ENCODE data around the gene SFSWAP.

SFSWAP gene

DNA sequence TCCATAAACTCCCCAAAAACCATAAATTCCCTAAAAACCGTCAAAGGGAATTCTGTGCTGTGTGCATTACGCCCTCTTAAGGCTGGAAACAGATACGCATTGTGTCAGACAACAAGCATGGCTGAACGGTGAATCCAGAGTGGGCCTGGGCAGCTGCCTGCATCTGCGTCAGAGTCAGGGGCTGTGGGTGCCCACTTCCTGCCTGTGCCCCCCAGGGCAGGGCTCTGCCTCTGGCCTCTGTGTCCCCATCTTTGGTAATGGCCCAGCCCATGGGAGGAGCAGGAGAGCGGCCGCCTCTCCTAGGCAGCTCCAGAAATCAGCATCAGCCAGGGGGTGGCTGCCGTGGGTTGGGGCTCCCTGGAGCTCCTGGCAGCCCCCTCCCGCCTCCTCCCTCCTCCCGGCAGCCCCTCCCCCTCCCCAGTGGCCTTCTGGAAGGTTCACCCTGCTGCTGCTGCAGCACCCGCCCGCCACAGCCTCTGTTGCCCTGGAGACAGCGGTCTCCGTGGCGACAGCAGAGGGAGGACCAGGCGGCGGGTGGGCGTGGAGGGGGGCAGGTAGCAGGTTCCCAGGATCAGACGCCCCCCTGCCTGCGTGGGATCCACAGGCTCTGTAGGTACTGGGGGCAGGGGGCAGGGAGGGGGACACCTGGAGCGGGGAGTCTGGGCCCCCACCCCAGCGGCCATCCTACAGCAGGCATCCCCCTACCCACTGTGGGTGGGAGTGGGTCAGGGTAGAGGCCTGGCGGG lies 123.2 kb downstream of the SFSWAP start:
- H2AK5ac ChIP-seq (ENCODE audit: low read length), result no peak overlapping the region
- H2BK120ac ChIP-seq (ENCODE audit: low read depth, low read length), result no peak overlapping the region
- H3K4ac ChIP-seq (ENCODE audit: low read depth, low read length), result no peak overlapping the region
- H4K5ac ChIP-seq (ENCODE audit: low read length), result no peak overlapping the region
- no peak overlapping the region for H3K56ac ChIP-seq (ENCODE audit: low read length)
- peaks cover 4% of the 10 kb centered on the region for H3K27me3 ChIP-seq (ENCODE audit: insufficient read depth, low read length, poor library complexity)
- H3K79me2 ChIP-seq (ENCODE audit: control insufficient read depth, insufficient read depth, low read length), result no peaks in the 10 kb centered on the region
- H3K18ac ChIP-seq (ENCODE audit: low read length), result no peak overlapping the region
- no peak overlapping the region for H3K4me2 ChIP-seq (ENCODE audit: low read length)
- H4K8ac ChIP-seq (ENCODE audit: low read depth, low read length), result no peak overlapping the region
- H3K27ac ChIP-seq (ENCODE audit: low read depth, low read length), result no peak overlapping the region
- no peak overlapping the region for H2BK15ac ChIP-seq (replicated peaks; ENCODE audit: low read depth)
- H3K9ac ChIP-seq (ENCODE audit: low read length), result no peak overlapping the region
- WGBS (ENCODE audit: extremely low coverage, insufficient coverage, low lambda C conversion rate), result no CpG with 5 or more reads among the region's 23 CpGs
- peak; percentile 54 for DNase-seq
- H3K4me3 ChIP-seq (ENCODE audit: low read length), result no peak overlapping the region
- H3K79me1 ChIP-seq (ENCODE audit: low read length), result no peaks in the 10 kb centered on the region
- H3K4me1 ChIP-seq (ENCODE audit: control insufficient read depth, low read depth, low read length), result no peaks in the 10 kb centered on the region
- H2BK5ac ChIP-seq (ENCODE audit: low read length), result no peak overlapping the region
- H3K36me3 ChIP-seq (ENCODE audit: control insufficient read depth, insufficient read depth, low read length), result no peaks in the 10 kb centered on the region
- H3K23ac ChIP-seq (ENCODE audit: low read length), result no peak overlapping the region

DNA sequence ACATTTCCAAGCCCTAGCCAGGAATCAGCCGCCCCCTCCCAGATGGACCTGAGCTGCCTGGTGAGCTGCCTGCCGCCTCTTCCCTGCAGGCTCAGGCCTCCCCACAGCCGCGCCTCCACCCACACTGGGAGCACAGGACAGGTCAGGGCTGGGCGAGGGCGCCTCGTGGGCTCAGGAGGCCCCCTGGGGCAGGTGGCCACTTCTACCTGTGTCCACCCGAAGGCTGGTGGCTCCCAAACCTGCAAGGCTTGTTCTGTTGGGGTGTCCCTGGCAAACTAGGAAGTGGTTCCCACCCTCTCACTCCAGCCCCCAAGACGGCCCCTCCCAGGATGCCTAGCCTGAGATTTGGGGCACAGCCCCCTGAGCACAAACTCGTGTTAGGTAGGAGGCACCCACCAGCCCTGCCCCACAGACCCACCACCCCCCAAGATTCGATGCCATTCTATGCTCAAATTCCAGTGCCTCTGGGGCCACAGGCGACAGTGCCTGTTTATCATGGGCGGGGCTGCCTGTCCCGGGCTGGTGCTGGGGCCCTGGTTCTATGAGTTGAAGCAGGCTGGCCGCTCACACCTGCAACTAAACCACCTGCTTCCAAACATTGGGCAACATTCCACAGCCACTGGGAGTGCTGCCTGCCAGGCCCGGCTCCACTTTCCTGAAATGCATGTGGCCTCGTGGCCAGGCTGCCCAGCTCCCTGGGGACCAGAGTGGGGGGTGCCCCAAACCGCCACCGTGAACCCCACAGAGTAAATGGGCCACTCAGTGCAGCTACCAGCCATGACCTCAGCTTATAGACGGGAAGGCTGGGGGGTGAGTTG lies 124.1 kb downstream of the SFSWAP start:
- DNase-seq, result no peak
- WGBS (ENCODE audit: extremely low coverage, insufficient coverage, low lambda C conversion rate), result no CpG with 5 or more reads among the region's 20 CpGs

DNA sequence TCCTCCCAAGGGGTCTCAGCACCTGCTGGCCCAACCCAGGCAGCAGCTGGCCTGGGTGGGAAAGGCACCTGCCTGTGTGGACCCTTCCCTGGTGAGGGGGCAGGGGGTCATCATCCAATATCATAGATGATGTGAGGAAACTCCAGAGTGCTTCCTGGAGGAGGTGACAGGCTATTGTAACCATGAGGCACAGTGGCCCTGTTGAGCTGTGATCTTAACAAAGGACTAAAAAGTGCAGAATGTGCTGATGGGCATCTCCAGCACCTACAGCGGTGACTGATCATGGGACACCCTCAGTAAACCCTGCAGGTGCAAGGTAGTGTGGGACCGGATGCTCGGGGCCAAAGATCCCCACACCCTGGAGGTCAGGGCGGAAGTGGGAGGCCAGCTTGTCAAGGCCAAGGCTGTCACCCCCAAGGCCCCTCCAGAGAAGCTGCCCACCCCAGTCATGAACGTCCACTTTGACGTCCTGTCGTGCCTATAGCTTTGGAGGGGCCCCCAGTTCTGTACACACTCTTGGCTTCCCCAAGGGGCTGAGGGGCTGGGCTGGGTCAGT lies 124.8 kb downstream of the SFSWAP start:
- no peak overlapping the region for H3K4ac ChIP-seq (ENCODE audit: low read depth, low read length)
- no peaks in the 10 kb centered on the region for H3K79me1 ChIP-seq (ENCODE audit: low read length)
- H2BK5ac ChIP-seq (ENCODE audit: low read length), result no peak overlapping the region
- H4K8ac ChIP-seq (ENCODE audit: low read depth, low read length), result no peak overlapping the region
- H3K4me2 ChIP-seq (ENCODE audit: low read length), result no peak overlapping the region
- no CpG with 5 or more reads among the region's 7 CpGs for WGBS (ENCODE audit: extremely low coverage, insufficient coverage, low lambda C conversion rate)
- H3K79me2 ChIP-seq (ENCODE audit: control insufficient read depth, insufficient read depth, low read length), result no peaks in the 10 kb centered on the region
- H2BK120ac ChIP-seq (ENCODE audit: low read depth, low read length), result no peak overlapping the region
- DNase-seq, result no peak
- H2BK15ac ChIP-seq (replicated peaks; ENCODE audit: low read depth), result no peak overlapping the region
- no peak overlapping the region for H3K27ac ChIP-seq (ENCODE audit: low read depth, low read length)
- no peak overlapping the region for H4K5ac ChIP-seq (ENCODE audit: low read length)
- no peaks in the 10 kb centered on the region for H3K4me1 ChIP-seq (ENCODE audit: control insufficient read depth, low read depth, low read length)
- H3K23ac ChIP-seq (ENCODE audit: low read length), result no peak overlapping the region
- no peaks in the 10 kb centered on the region for H3K27me3 ChIP-seq (ENCODE audit: insufficient read depth, low read length, poor library complexity)
- H3K4me3 ChIP-seq (ENCODE audit: low read length), result no peak overlapping the region
- H3K9ac ChIP-seq (ENCODE audit: low read length), result no peak overlapping the region
- no peak overlapping the region for H3K18ac ChIP-seq (ENCODE audit: low read length)
- H2AK5ac ChIP-seq (ENCODE audit: low read length), result no peak overlapping the region
- no peak overlapping the region for H3K56ac ChIP-seq (ENCODE audit: low read length)
- no peaks in the 10 kb centered on the region for H3K36me3 ChIP-seq (ENCODE audit: control insufficient read depth, insufficient read depth, low read length)

More for the DNA sequence above, 124.1 kb downstream of the SFSWAP start:
- Histone ChIP-seq H3K27ac (ENCODE audit: low read depth, low read length) (no peak overlapping the region), H3K56ac (ENCODE audit: low read length) (no peak overlapping the region), H3K79me1 (ENCODE audit: low read length) (no peaks in the 10 kb centered on the region), H3K4me2 (ENCODE audit: low read length) (no peak overlapping the region), H2BK15ac (replicated peaks; ENCODE audit: low read depth) (no peak overlapping the region), H3K23ac (ENCODE audit: low read length) (no peak overlapping the region), H3K18ac (ENCODE audit: low read length) (no peak overlapping the region), H3K4ac (ENCODE audit: low read depth, low read length) (no peak overlapping the region), H2AK5ac (ENCODE audit: low read length) (no peak overlapping the region), H4K5ac (ENCODE audit: low read length) (no peak overlapping the region), H2BK120ac (ENCODE audit: low read depth, low read length) (no peak overlapping the region), H3K36me3 (ENCODE audit: control insufficient read depth, insufficient read depth, low read length) (no peaks in the 10 kb centered on the region), H3K79me2 (ENCODE audit: control insufficient read depth, insufficient read depth, low read length) (no peaks in the 10 kb centered on the region), H3K9ac (ENCODE audit: low read length) (no peak overlapping the region), H2BK5ac (ENCODE audit: low read length) (no peak overlapping the region), H3K27me3 (ENCODE audit: insufficient read depth, low read length, poor library complexity) (no peaks in the 10 kb centered on the region), H3K4me3 (ENCODE audit: low read length) (no peak overlapping the region), H3K4me1 (ENCODE audit: control insufficient read depth, low read depth, low read length) (no peaks in the 10 kb centered on the region), H4K8ac (ENCODE audit: low read depth, low read length) (no peak overlapping the region)

DNA sequence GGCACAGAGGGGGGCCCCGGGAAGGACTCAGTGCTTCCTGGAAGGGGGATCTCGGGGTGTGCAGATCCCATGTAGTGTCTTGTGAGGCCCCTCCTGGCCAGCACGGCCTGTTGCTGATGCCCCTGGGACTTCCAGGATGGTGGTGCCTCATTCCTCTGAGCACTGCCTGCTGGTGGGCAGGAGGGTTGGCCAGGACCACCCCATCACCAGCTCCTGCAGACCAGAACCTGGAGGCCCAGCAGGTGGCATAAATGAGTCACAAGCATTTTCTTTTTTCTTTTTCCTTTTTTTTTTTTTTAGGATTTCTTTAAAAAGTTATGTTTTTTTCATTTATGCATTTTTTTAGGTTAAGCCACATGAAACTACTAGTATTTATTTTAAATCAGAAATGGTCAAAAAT lies 125.3 kb downstream of the SFSWAP start:
- Histone ChIP-seq H3K4me3 (ENCODE audit: low read length) (no peak overlapping the region), H2AK5ac (ENCODE audit: low read length) (no peak overlapping the region), H3K27me3 (ENCODE audit: insufficient read depth, low read length, poor library complexity) (no peaks in the 10 kb centered on the region), H3K36me3 (ENCODE audit: control insufficient read depth, insufficient read depth, low read length) (no peaks in the 10 kb centered on the region), H4K5ac (ENCODE audit: low read length) (no peak overlapping the region), H3K9ac (ENCODE audit: low read length) (no peak overlapping the region), H3K56ac (ENCODE audit: low read length) (no peak overlapping the region), H2BK5ac (ENCODE audit: low read length) (no peak overlapping the region), H3K4me1 (ENCODE audit: control insufficient read depth, low read depth, low read length) (no peaks in the 10 kb centered on the region), H2BK15ac (replicated peaks; ENCODE audit: low read depth) (no peak overlapping the region), H3K18ac (ENCODE audit: low read length) (no peak overlapping the region), H3K27ac (ENCODE audit: low read depth, low read length) (no peak overlapping the region), H3K4ac (ENCODE audit: low read depth, low read length) (no peak overlapping the region), H3K79me2 (ENCODE audit: control insufficient read depth, insufficient read depth, low read length) (no peaks in the 10 kb centered on the region), H3K79me1 (ENCODE audit: low read length) (no peaks in the 10 kb centered on the region), H3K23ac (ENCODE audit: low read length) (no peak overlapping the region), H2BK120ac (ENCODE audit: low read depth, low read length) (no peak overlapping the region), H4K8ac (ENCODE audit: low read depth, low read length) (no peak overlapping the region), H3K4me2 (ENCODE audit: low read length) (no peak overlapping the region)
- no peak for DNase-seq
- no CpG with 5 or more reads among the region's 3 CpGs for WGBS (ENCODE audit: extremely low coverage, insufficient coverage, low lambda C conversion rate)

GRCh38 chr12:131836714-131837397 lies 126.0 kb downstream of the SFSWAP start:
- no peaks in the 10 kb centered on the region for H3K36me3 ChIP-seq (ENCODE audit: control insufficient read depth, insufficient read depth, low read length)
- no peak overlapping the region for H3K18ac ChIP-seq (ENCODE audit: low read length)
- H3K79me2 ChIP-seq (ENCODE audit: control insufficient read depth, insufficient read depth, low read length), result no peaks in the 10 kb centered on the region
- H3K27me3 ChIP-seq (ENCODE audit: insufficient read depth, low read length, poor library complexity), result no peaks in the 10 kb centered on the region
- no peaks in the 10 kb centered on the region for H3K4me1 ChIP-seq (ENCODE audit: control insufficient read depth, low read depth, low read length)
- H2BK5ac ChIP-seq (ENCODE audit: low read length), result no peak overlapping the region
- H2BK15ac ChIP-seq (replicated peaks; ENCODE audit: low read depth), result no peak overlapping the region
- H3K27ac ChIP-seq (ENCODE audit: low read depth, low read length), result no peak overlapping the region
- no peak overlapping the region for H4K8ac ChIP-seq (ENCODE audit: low read depth, low read length)
- H4K5ac ChIP-seq (ENCODE audit: low read length), result no peak overlapping the region
- no peak overlapping the region for H2BK120ac ChIP-seq (ENCODE audit: low read depth, low read length)
- no CpG with 5 or more reads among the region's 13 CpGs for WGBS (ENCODE audit: extremely low coverage, insufficient coverage, low lambda C conversion rate)
- no peak overlapping the region for H3K4me2 ChIP-seq (ENCODE audit: low read length)
- H3K4ac ChIP-seq (ENCODE audit: low read depth, low read length), result no peak overlapping the region
- H3K56ac ChIP-seq (ENCODE audit: low read length), result no peak overlapping the region
- no peak overlapping the region for H2AK5ac ChIP-seq (ENCODE audit: low read length)
- no peak overlapping the region for H3K9ac ChIP-seq (ENCODE audit: low read length)
- DNase-seq, result no peak
- H3K79me1 ChIP-seq (ENCODE audit: low read length), result no peaks in the 10 kb centered on the region
- no peak overlapping the region for H3K23ac ChIP-seq (ENCODE audit: low read length)
- no peak overlapping the region for H3K4me3 ChIP-seq (ENCODE audit: low read length)

Measured in mesendoderm (in vitro differentiated cells).